Activated T-cell treated with anti-CD3 and anti-CD28 coated beads, Interleukin-2, amount 50 U/mL, for 72 hours (primary cell): ENCODE results near the gene ZNF177. TPM values are rescaled to one million over a fixed set of nuclear protein-coding genes. Genes with fewer than 3 reads are reported as not detected.
"Not testable (repeated sequence)": the region's sequence is repeated elsewhere in the genome, so short reads cannot be mapped to it uniquely, and the experiment has no call there.

Source experiments
- ATAC-seq, 2 donors: fragments of 150-1000 bp; cut with Tn5 transposase; replicated peaks in 1 of 2; 2 replicates each; pipeline ENCODE4 v1.10.0; 2021; ENCODE audit warnings: moderate library complexity in 2 of 2, mild to moderate bottlenecking in 1 of 2
- DNase-seq, 2 donors: peaks; one replicate each; pipeline ENCODE4 v3.0.0; 2021 to 2022; ENCODE audit warnings: mixed read lengths in 1 of 2
- H3K27ac Mint-ChIP-seq: one replicate; pipeline ENCODE4 v1.8.0; 2022; ENCODE audit warnings: mild to moderate bottlenecking, moderate library complexity, mixed read lengths
- H3K27me3 Mint-ChIP-seq: one replicate; pipeline ENCODE4 v1.8.0; 2022; ENCODE audit warnings: low read depth, mixed read lengths
- H3K36me3 Mint-ChIP-seq, 2 donors: one replicate each; pipeline ENCODE4 v1.8.0; 2022; ENCODE audit warnings: mixed read lengths in 2 of 2, mild to moderate bottlenecking in 1 of 2; ENCODE audit not compliant: insufficient read depth in 2 of 2
- H3K4me1 Mint-ChIP-seq: one replicate; pipeline ENCODE4 v1.8.0; 2022; ENCODE audit warnings: low read depth, mixed read lengths
- H3K4me3 Mint-ChIP-seq, 2 donors: one replicate each; pipeline ENCODE4 v1.8.0; 2022; ENCODE audit warnings: mild to moderate bottlenecking in 2 of 2, mixed read lengths in 2 of 2, moderate library complexity in 2 of 2
- H3K9me3 Mint-ChIP-seq, 2 donors: one replicate each; pipeline ENCODE4 v1.8.0; 2022; ENCODE audit warnings: mixed read lengths in 2 of 2
- total RNA-seq, 2 donors: library from RNA; stranded (reverse); gene quantifications; one replicate each; pipeline ENCODE4 v1.2.3, GENCODE V29; 2022

The ZNF177 gene
- total RNA-seq = 1 to 10 TPM; 1.7 to 3.8 TPM

GRCh38 chr19:9362905-9363304 is at the start of gene ZNF177:
Gene ZNF177 (plus strand): TSS chr19:9363013. CDS start chr19:9378312, 15,299 bp downstream.
- no peak for ATAC-seq
- H3K27me3 Mint-ChIP-seq = peaks cover 8% of the 10 kb centered on the region
- no peak within 1 kb of the TSS for H3K27ac Mint-ChIP-seq
- peaks cover 26 to 50% of the 10 kb centered on the region in 2 donors for H3K36me3 Mint-ChIP-seq
- peaks cover 7% of the 10 kb centered on the region for H3K4me1 Mint-ChIP-seq
- H3K9me3 Mint-ChIP-seq = peaks cover 22 to 36% of the 10 kb centered on the region in 2 donors
- DNase-seq = peak; percentile 8 to 12
- H3K4me3 Mint-ChIP-seq = peak within 1 kb of the TSS; percentile 53 to 66

DNA sequence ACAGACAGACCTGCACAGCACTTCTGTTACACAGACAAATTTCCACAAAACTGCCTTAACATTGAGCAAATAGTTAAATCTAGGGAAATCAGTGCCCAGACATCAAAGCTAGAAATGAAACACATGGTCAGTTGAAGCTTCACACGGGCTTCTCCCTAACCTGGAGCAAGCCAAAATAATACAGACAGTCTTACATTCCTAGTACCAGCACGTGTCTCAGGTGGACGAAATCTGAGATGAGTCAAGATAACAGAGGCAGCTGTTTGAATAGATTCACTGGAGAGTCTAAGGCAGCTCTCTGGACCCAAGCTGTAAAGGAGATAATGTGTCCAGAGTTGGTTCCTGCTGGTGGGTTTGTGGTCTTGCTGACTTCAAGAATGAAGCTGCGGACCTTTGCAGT is 49.1 kb upstream of the ZNF177 start:
- peaks cover under 1% of the 10 kb centered on the region for H3K4me1 Mint-ChIP-seq
- ATAC-seq = no peak
- peaks cover 19 to 23% of the 10 kb centered on the region in 2 donors for H3K36me3 Mint-ChIP-seq

GRCh38 chr19:9321338-9321737 is 41.5 kb upstream of the ZNF177 start:
- H3K4me1 Mint-ChIP-seq = peaks cover 17% of the 10 kb centered on the region
- H3K27me3 Mint-ChIP-seq = no peaks in the 10 kb centered on the region
- H3K27ac Mint-ChIP-seq = no peak overlapping the region
- no peak for ATAC-seq
- no peak overlapping the region for H3K4me3 Mint-ChIP-seq
- DNase-seq = no peak
- peaks cover 12 to 23% of the 10 kb centered on the region in 2 donors for H3K9me3 Mint-ChIP-seq
- H3K36me3 Mint-ChIP-seq = peaks cover 27 to 29% of the 10 kb centered on the region in 2 donors

More for the DNA sequence above, 49.1 kb upstream of the ZNF177 start:
- no peak overlapping the region for H3K4me3 Mint-ChIP-seq
- no peak for DNase-seq
- H3K27ac Mint-ChIP-seq = no peak overlapping the region
- peaks cover 13 to 26% of the 10 kb centered on the region in 2 donors for H3K9me3 Mint-ChIP-seq
- no peaks in the 10 kb centered on the region for H3K27me3 Mint-ChIP-seq

DNA sequence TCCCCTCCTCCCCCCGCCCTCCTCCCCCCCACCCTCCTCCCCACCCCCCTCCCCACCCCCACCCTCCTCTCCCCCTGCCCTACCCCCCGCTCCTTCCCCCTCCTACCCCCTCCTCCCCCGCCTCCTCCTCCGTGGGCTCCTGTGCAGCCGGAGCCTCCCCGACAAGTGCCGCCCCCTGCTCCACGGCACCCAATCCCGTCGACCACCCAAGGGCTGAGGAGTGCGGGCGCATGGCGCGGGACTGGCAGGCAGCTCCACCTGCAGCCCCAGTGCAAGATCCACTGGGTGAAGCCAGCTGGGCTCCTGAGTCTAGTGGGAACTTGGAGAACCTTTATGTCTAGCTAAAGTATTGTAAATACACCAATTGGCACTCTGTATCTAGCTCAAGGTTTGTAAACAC is 41.1 kb upstream of the ZNF177 start:
- H3K9me3 Mint-ChIP-seq = peaks cover 12 to 21% of the 10 kb centered on the region in 2 donors
- not testable (repeated sequence) for H3K27ac Mint-ChIP-seq, ATAC-seq, H3K4me3 Mint-ChIP-seq, H3K27me3 Mint-ChIP-seq, DNase-seq
- peaks cover 17% of the 10 kb centered on the region for H3K4me1 Mint-ChIP-seq
- peaks cover 26 to 29% of the 10 kb centered on the region in 2 donors for H3K36me3 Mint-ChIP-seq

DNA sequence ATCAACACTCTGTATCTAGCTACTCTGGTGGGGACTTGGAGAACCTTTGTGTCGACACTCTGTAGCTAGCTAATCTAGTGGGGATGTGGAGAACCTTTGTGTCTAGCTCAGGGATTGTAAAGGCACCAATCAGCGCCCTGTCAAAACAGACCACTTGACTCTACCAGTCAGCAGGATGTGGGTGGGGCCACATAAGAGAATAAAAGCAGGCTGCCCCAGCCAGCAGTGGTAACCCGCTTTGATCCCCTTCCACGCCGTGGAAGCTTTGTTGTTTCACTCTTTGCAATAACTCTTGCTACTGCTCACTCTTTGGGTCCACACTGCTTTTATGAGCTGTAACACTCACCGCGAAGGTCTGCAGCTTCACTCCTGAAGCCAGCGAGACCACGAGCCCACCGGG is 40.6 kb upstream of the ZNF177 start:
- H3K9me3 Mint-ChIP-seq = peaks cover 12 to 20% of the 10 kb centered on the region in 2 donors
- H3K4me1 Mint-ChIP-seq = peaks cover 17% of the 10 kb centered on the region
- not testable (repeated sequence) for ATAC-seq, H3K27me3 Mint-ChIP-seq, H3K27ac Mint-ChIP-seq, DNase-seq
- H3K4me3 Mint-ChIP-seq = peak overlapping the region; percentile 33 to 42
- H3K36me3 Mint-ChIP-seq = peaks cover 26 to 32% of the 10 kb centered on the region in 2 donors

- Mint-ChIP-seq H3K4me1 (peaks cover 17% of the 10 kb centered on the region), H3K27me3 (no peaks in the 10 kb centered on the region), H3K9me3 (peaks cover 12 to 20% of the 10 kb centered on the region in 2 donors), H3K36me3 (peaks cover 33 to 39% of the 10 kb centered on the region in 2 donors), H3K27ac (peak overlapping the region; percentile 96), H3K4me3 (peak overlapping the region; percentile 95 to 96)
- ATAC-seq (peak; percentile 58 to 64), DNase-seq (peak; percentile 59 to 61)
Measured at GRCh38 chr19:9323557-9323918, 39.3 kb upstream of the ZNF177 start.

- H3K27me3 Mint-ChIP-seq = no peaks in the 10 kb centered on the region
- peak; percentile 96 to 97 for ATAC-seq
- peaks cover 35 to 39% of the 10 kb centered on the region in 2 donors for H3K36me3 Mint-ChIP-seq
- H3K4me3 Mint-ChIP-seq = peak within 1 kb of the TSS; percentile 95 to 96
- peak; percentile 95 to 98 for DNase-seq
- peaks cover 12 to 20% of the 10 kb centered on the region in 2 donors for H3K9me3 Mint-ChIP-seq
- peak within 1 kb of the TSS; percentile 96 for H3K27ac Mint-ChIP-seq
- H3K4me1 Mint-ChIP-seq = peaks cover 17% of the 10 kb centered on the region
Measured at GRCh38 chr19:9323919-9324583, 38.8 kb upstream of the ZNF177 start, which contains the start of gene ZNF559. Gene ZNF559 (plus strand): TSS chr19:9324179. CDS start chr19:9338550, 14,371 bp downstream.

DNA sequence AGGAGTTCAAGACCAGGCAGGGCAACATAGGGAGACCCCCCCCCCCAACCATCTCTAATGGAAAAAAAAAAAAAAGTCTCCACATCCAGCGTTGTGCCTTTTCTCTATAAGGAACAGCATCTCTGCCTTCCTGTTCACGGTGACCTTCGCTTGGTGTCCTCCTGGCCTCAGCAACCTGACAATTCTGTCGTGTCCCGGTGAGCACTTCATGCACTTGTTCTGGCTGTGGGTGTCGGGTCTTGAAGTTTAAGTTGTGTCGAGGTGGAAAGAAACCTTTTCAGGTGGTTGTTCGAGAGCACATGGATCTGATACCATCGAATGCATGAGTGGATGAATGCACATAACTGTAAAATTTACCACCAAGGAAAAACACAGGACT is 38.2 kb upstream of the ZNF177 start:
- peak overlapping the region; percentile 96 for H3K27ac Mint-ChIP-seq
- H3K4me1 Mint-ChIP-seq = peaks cover 17% of the 10 kb centered on the region
- H3K27me3 Mint-ChIP-seq = no peaks in the 10 kb centered on the region
- peak overlapping the region; percentile 95 to 96 for H3K4me3 Mint-ChIP-seq
- H3K36me3 Mint-ChIP-seq = peaks cover 35 to 43% of the 10 kb centered on the region in 2 donors
- no peak for DNase-seq
- no peak for ATAC-seq
- peaks cover 15 to 20% of the 10 kb centered on the region in 2 donors for H3K9me3 Mint-ChIP-seq

DNA sequence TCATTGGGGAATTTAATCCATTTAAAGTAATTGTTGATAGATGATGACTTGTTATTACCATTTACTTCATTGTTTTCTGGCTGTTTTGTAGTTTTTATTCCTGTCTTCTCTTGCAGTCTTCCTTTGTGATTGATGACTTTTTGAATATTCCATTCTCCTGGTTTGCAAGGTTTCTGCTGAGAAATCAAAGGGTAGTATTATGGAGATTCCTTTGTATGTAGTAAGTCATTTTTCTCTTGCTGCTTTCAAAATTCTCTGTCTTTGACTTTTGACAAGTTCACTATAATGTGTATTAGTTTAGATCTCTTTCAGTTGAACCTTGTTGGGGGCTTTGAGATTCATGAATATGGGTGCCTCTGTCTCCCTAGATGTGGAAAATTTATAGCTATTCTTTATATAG is 32.8 kb upstream of the ZNF177 start:
- ATAC-seq (no peak), DNase-seq (no peak)
- Mint-ChIP-seq H3K27ac (no peak overlapping the region), H3K27me3 (no peaks in the 10 kb centered on the region), H3K9me3 (peaks cover 19 to 21% of the 10 kb centered on the region in 2 donors), H3K4me3 (no peak overlapping the region), H3K36me3 (peaks cover 35 to 61% of the 10 kb centered on the region in 2 donors), H3K4me1 (peaks cover 4% of the 10 kb centered on the region)

GRCh38 chr19:9342610-9343304 is 20.1 kb upstream of the ZNF177 start:
- Mint-ChIP-seq H3K27ac (no peak overlapping the region), H3K4me1 (no peaks in the 10 kb centered on the region), H3K9me3 (peaks cover 17 to 39% of the 10 kb centered on the region in 2 donors), H3K4me3 (no peak overlapping the region), H3K36me3 (peaks cover 53 to 69% of the 10 kb centered on the region in 2 donors), H3K27me3 (no peaks in the 10 kb centered on the region)
- ATAC-seq = no peak
- no peak for DNase-seq

DNA sequence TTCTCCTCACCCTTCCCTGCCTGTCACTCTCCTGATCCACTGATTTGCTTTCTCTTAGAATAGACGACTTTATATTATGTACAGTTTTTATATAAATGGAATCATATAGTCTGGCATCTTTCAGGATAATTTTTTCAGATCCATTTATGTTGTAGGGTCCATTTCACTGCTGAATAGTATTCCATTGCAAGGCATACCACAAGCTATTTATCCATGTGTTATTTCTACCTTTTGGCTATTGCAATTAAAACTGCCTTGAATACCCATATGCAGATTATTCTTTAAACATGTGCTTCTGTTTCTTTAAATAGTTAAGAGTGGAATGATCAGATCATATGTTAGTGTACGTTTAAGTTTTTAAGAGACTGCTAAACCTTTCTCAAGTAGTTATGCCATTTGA is 17.8 kb upstream of the ZNF177 start:
- no peak for ATAC-seq
- peaks cover 24 to 36% of the 10 kb centered on the region in 2 donors for H3K9me3 Mint-ChIP-seq
- no peak for DNase-seq
- peaks cover 46 to 65% of the 10 kb centered on the region in 2 donors for H3K36me3 Mint-ChIP-seq
- no peaks in the 10 kb centered on the region for H3K4me1 Mint-ChIP-seq
- no peak overlapping the region for H3K27ac Mint-ChIP-seq
- no peaks in the 10 kb centered on the region for H3K27me3 Mint-ChIP-seq
- H3K4me3 Mint-ChIP-seq = no peak overlapping the region

DNA sequence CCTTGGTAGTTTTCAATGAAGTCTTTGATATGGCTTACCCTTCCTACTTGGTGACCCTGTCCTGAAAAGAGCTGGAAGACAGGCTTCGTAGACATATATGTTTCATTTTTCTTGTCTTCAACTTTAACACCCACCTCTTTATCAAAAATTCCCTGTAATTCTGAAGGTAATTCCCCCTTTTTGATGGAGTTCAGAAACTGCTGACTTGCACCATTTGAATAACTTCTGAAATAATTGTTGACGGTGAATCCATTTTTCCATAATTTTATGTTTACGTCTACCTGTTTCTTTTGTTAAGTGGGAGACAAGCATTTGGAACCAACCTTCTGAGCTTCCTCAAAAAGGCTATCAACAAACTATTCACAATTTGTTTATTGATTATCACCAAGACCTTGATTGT is 14.6 kb upstream of the ZNF177 start:
- DNase-seq (no peak), ATAC-seq (no peak)
- H3K9me3 Mint-ChIP-seq = peaks cover 22 to 27% of the 10 kb centered on the region in 2 donors
- H3K36me3 Mint-ChIP-seq = peaks cover 30 to 50% of the 10 kb centered on the region in 2 donors
- no peaks in the 10 kb centered on the region for H3K4me1 Mint-ChIP-seq
- H3K27me3 Mint-ChIP-seq = no peaks in the 10 kb centered on the region
- H3K4me3 Mint-ChIP-seq = no peak overlapping the region
- H3K27ac Mint-ChIP-seq = no peak overlapping the region

GRCh38 chr19:9348671-9349070 is 14.1 kb upstream of the ZNF177 start:
- Mint-ChIP-seq H3K9me3 (peaks cover 19 to 25% of the 10 kb centered on the region in 2 donors), H3K27ac (no peak overlapping the region), H3K36me3 (peaks cover 28 to 46% of the 10 kb centered on the region in 2 donors), H3K4me3 (no peak overlapping the region), H3K4me1 (no peaks in the 10 kb centered on the region), H3K27me3 (no peaks in the 10 kb centered on the region)
- DNase-seq (no peak), ATAC-seq (no peak)
